ENCODE measurements around the gene NDUFB4. TPM values are rescaled to one million over a fixed set of nuclear protein-coding genes. Genes with fewer than 3 reads are reported as not detected.

Gene NDUFB4
- total and polyA plus RNA-seq, 9 of the 15 experiments (the other 6 are each of a cell fraction or from before 2014, with no cell fraction given) = 124 to 670 (median 227) TPM

GRCh38 chr3:120555657-120556509, 40.3 kb upstream of the NDUFB4 start (continued):
- TF ChIP-seq ZNF407 (IDR thresholded peaks at IDR 0.05; ENCODE audit: low read depth) = no peak
- TF ChIP-seq RFX1 (IDR thresholded peaks at IDR 0.05) = no peak
- no peak for TF ChIP-seq HBP1 (CRISPR knock-in tag; IDR thresholded peaks at IDR 0.05)
- TF ChIP-seq ERF (CRISPR knock-in tag; IDR thresholded peaks at IDR 0.05) = no peak

Measured in K562 (cell line).